ENCODE data around the gene LRRTM3. TPM values are rescaled to one million over a fixed set of nuclear protein-coding genes. Genes with fewer than 3 reads are reported as not detected.

Gene LRRTM3
- total RNA-seq, 2 donors from 2014 or later = not detected

GRCh38 chr10:67011480-67011879 lies 85.6 kb downstream of the LRRTM3 start:
- Mint-ChIP-seq H3K27ac (no peak overlapping the region), H3K4me1 (no peaks in the 10 kb centered on the region), H3K36me3 (ENCODE audit: low read depth) (no peaks in the 10 kb centered on the region), H3K4me3 (no peak overlapping the region), H3K27me3 (no peaks in the 10 kb centered on the region)
- DNase-seq (no peak), ATAC-seq (no peak)
- H3K9me3 ChIP-seq (ENCODE audit: control insufficient read depth, low read length, poor library complexity, severe bottlenecking) = no peaks in the 10 kb centered on the region

GRCh38 chr10:67011981-67012380 lies 86.1 kb downstream of the LRRTM3 start:
- H3K4me3 Mint-ChIP-seq = no peak overlapping the region
- H3K4me1 Mint-ChIP-seq = no peaks in the 10 kb centered on the region
- DNase-seq (no peak), ATAC-seq (no peak)
- no peaks in the 10 kb centered on the region for H3K36me3 Mint-ChIP-seq (ENCODE audit: low read depth)
- H3K27ac Mint-ChIP-seq = no peak overlapping the region
- no peaks in the 10 kb centered on the region for H3K9me3 ChIP-seq (ENCODE audit: control insufficient read depth, low read length, poor library complexity, severe bottlenecking)
- H3K27me3 Mint-ChIP-seq = no peaks in the 10 kb centered on the region

GRCh38 chr10:67015225-67015624 lies 89.4 kb downstream of the LRRTM3 start:
- no peaks in the 10 kb centered on the region for H3K9me3 ChIP-seq (ENCODE audit: control insufficient read depth, low read length, poor library complexity, severe bottlenecking)
- ATAC-seq = no peak

GRCh38 chr10:67017218-67017617 lies 91.4 kb downstream of the LRRTM3 start:
- H3K9me3 ChIP-seq (ENCODE audit: control insufficient read depth, low read length, poor library complexity, severe bottlenecking) = no peaks in the 10 kb centered on the region
- Mint-ChIP-seq H3K36me3 (ENCODE audit: low read depth) (no peaks in the 10 kb centered on the region), H3K27ac (no peak overlapping the region), H3K4me3 (no peak overlapping the region), H3K4me1 (no peaks in the 10 kb centered on the region), H3K27me3 (no peaks in the 10 kb centered on the region)
- DNase-seq = no peak
- peak; percentile 55 for ATAC-seq

More at GRCh38 chr10:67015225-67015624, 89.4 kb downstream of the LRRTM3 start:
- no peak for DNase-seq
- Mint-ChIP-seq H3K36me3 (ENCODE audit: low read depth) (no peaks in the 10 kb centered on the region), H3K4me1 (no peaks in the 10 kb centered on the region), H3K27me3 (no peaks in the 10 kb centered on the region), H3K27ac (no peak overlapping the region), H3K4me3 (no peak overlapping the region)

- H3K9me3 ChIP-seq (ENCODE audit: control insufficient read depth, low read length, poor library complexity, severe bottlenecking) = no peaks in the 10 kb centered on the region
- ATAC-seq (no peak), DNase-seq (no peak)
- Mint-ChIP-seq H3K27me3 (no peaks in the 10 kb centered on the region), H3K36me3 (ENCODE audit: low read depth) (no peaks in the 10 kb centered on the region), H3K4me1 (no peaks in the 10 kb centered on the region), H3K4me3 (no peak overlapping the region), H3K27ac (no peak overlapping the region)
These were observed 96.3 kb downstream of the LRRTM3 start for GRCh38 chr10:67022099-67022498.

- Mint-ChIP-seq H3K4me3 (no peak overlapping the region), H3K27me3 (no peaks in the 10 kb centered on the region), H3K4me1 (no peaks in the 10 kb centered on the region), H3K27ac (no peak overlapping the region), H3K36me3 (ENCODE audit: low read depth) (no peaks in the 10 kb centered on the region)
- DNase-seq (no peak), ATAC-seq (no peak)
- H3K9me3 ChIP-seq (ENCODE audit: control insufficient read depth, low read length, poor library complexity, severe bottlenecking) = no peaks in the 10 kb centered on the region
These were observed 108.0 kb downstream of the LRRTM3 start for GRCh38 chr10:67033878-67034277.

GRCh38 chr10:67036808-67037207 lies 111.0 kb downstream of the LRRTM3 start:
- DNase-seq = no peak
- no peaks in the 10 kb centered on the region for H3K4me1 Mint-ChIP-seq
- no peak overlapping the region for H3K4me3 Mint-ChIP-seq
- H3K27me3 Mint-ChIP-seq = no peaks in the 10 kb centered on the region
- H3K9me3 ChIP-seq (ENCODE audit: control insufficient read depth, low read length, poor library complexity, severe bottlenecking) = no peaks in the 10 kb centered on the region
- H3K27ac Mint-ChIP-seq = no peak overlapping the region
- ATAC-seq = no peak
- H3K36me3 Mint-ChIP-seq (ENCODE audit: low read depth) = no peaks in the 10 kb centered on the region

GRCh38 chr10:67043041-67043440 lies 117.2 kb downstream of the LRRTM3 start:
- H3K4me3 Mint-ChIP-seq = no peak overlapping the region
- no peaks in the 10 kb centered on the region for H3K36me3 Mint-ChIP-seq (ENCODE audit: low read depth)
- ATAC-seq (no peak), DNase-seq (no peak)
- H3K27me3 Mint-ChIP-seq = no peaks in the 10 kb centered on the region
- no peak overlapping the region for H3K27ac Mint-ChIP-seq
- no peaks in the 10 kb centered on the region for H3K4me1 Mint-ChIP-seq
- H3K9me3 ChIP-seq (ENCODE audit: control insufficient read depth, low read length, poor library complexity, severe bottlenecking) = no peaks in the 10 kb centered on the region

- DNase-seq (no peak), ATAC-seq (no peak)
- Mint-ChIP-seq H3K4me3 (no peak overlapping the region), H3K27ac (no peak overlapping the region), H3K27me3 (no peaks in the 10 kb centered on the region), H3K4me1 (no peaks in the 10 kb centered on the region), H3K36me3 (ENCODE audit: low read depth) (no peaks in the 10 kb centered on the region)
- no peaks in the 10 kb centered on the region for H3K9me3 ChIP-seq (ENCODE audit: control insufficient read depth, low read length, poor library complexity, severe bottlenecking)
These were observed 119.6 kb downstream of the LRRTM3 start for GRCh38 chr10:67045404-67045803.

GRCh38 chr10:67046507-67046906 lies 120.7 kb downstream of the LRRTM3 start:
- Mint-ChIP-seq H3K4me3 (no peak overlapping the region), H3K27ac (no peak overlapping the region), H3K27me3 (no peaks in the 10 kb centered on the region), H3K4me1 (no peaks in the 10 kb centered on the region), H3K36me3 (ENCODE audit: low read depth) (no peaks in the 10 kb centered on the region)
- no peak for ATAC-seq
- no peak for DNase-seq
- no peaks in the 10 kb centered on the region for H3K9me3 ChIP-seq (ENCODE audit: control insufficient read depth, low read length, poor library complexity, severe bottlenecking)

GRCh38 chr10:67049988-67050387 lies 124.2 kb downstream of the LRRTM3 start:
- Mint-ChIP-seq H3K4me1 (no peaks in the 10 kb centered on the region), H3K27me3 (no peaks in the 10 kb centered on the region), H3K36me3 (ENCODE audit: low read depth) (no peaks in the 10 kb centered on the region), H3K4me3 (no peak overlapping the region), H3K27ac (no peak overlapping the region)
- ATAC-seq (no peak), DNase-seq (no peak)
- no peaks in the 10 kb centered on the region for H3K9me3 ChIP-seq (ENCODE audit: control insufficient read depth, low read length, poor library complexity, severe bottlenecking)

- Mint-ChIP-seq H3K4me3 (no peak overlapping the region), H3K27me3 (no peaks in the 10 kb centered on the region), H3K4me1 (no peaks in the 10 kb centered on the region), H3K36me3 (ENCODE audit: low read depth) (no peaks in the 10 kb centered on the region), H3K27ac (no peak overlapping the region)
- H3K9me3 ChIP-seq (ENCODE audit: control insufficient read depth, low read length, poor library complexity, severe bottlenecking) = no peaks in the 10 kb centered on the region
- DNase-seq (no peak), ATAC-seq (no peak)
These were observed 124.6 kb downstream of the LRRTM3 start for GRCh38 chr10:67050415-67050814.

GRCh38 chr10:67072654-67073053 lies 146.8 kb downstream of the LRRTM3 start:
- Mint-ChIP-seq H3K27me3 (no peaks in the 10 kb centered on the region), H3K4me3 (no peak overlapping the region), H3K27ac (no peak overlapping the region), H3K36me3 (ENCODE audit: low read depth) (peaks cover 3% of the 10 kb centered on the region), H3K4me1 (no peaks in the 10 kb centered on the region)
- no peaks in the 10 kb centered on the region for H3K9me3 ChIP-seq (ENCODE audit: control insufficient read depth, low read length, poor library complexity, severe bottlenecking)
- ATAC-seq (no peak), DNase-seq (no peak)

- no peak overlapping the region for H3K27ac Mint-ChIP-seq
- no peak overlapping the region for H3K4me3 Mint-ChIP-seq
- no peaks in the 10 kb centered on the region for H3K4me1 Mint-ChIP-seq
- no peaks in the 10 kb centered on the region for H3K9me3 ChIP-seq (ENCODE audit: control insufficient read depth, low read length, poor library complexity, severe bottlenecking)
- no peaks in the 10 kb centered on the region for H3K27me3 Mint-ChIP-seq
- H3K36me3 Mint-ChIP-seq (ENCODE audit: low read depth) = peaks cover 3% of the 10 kb centered on the region
- ATAC-seq = no peak
- no peak for DNase-seq
These were observed 149.7 kb downstream of the LRRTM3 start for GRCh38 chr10:67075491-67075971.
